Transverse colon (tissue), 4 donors: ENCODE data around the gene KRT12. TPM values are rescaled to one million over a fixed set of nuclear protein-coding genes. Genes with fewer than 3 reads are reported as not detected.

ENCODE experiments used
- DNase-seq: peaks from one replicate; pipeline ENCODE4 v3.0.0-alpha.2; 2019
- H3K27ac ChIP-seq, 4 donors: fragments of 200-600 bp; sonication (generic); 2 replicates each; pipeline ENCODE4 v1.5.1; 2016 to 2018; ENCODE audit warnings: inconsistent platforms in 4 of 4
- H3K27me3 ChIP-seq: fragments of 200-600 bp; sonication (generic); 2 replicates; pipeline ENCODE4 v1.5.1; 2017; ENCODE audit warnings: inconsistent platforms
- H3K36me3 ChIP-seq, 4 donors: fragments of 200-600 bp; sonication (generic); 2 replicates each; pipeline ENCODE4 v1.5.1; 2017 to 2019; ENCODE audit warnings: inconsistent platforms in 4 of 4
- H3K4me1 ChIP-seq, 4 donors: fragments of 200-600 bp; sonication (generic); 2 replicates each; pipeline ENCODE4 v1.5.1; 2017 to 2020; ENCODE audit warnings: inconsistent platforms in 4 of 4
- H3K4me3 ChIP-seq, 4 donors: fragments of 200-600 bp; sonication (generic); 1 replicate in 1 of 4; 2 replicates in 3 of 4; pipeline versions ENCODE4 v1.5.1 to v1.6.1; 2017 to 2019; ENCODE audit warnings: inconsistent platforms in 4 of 4
- H3K9me3 ChIP-seq, 2 donors: fragments of 200-600 bp; sonication (generic); 2 replicates each; pipeline ENCODE4 v1.5.1; 2017 to 2019; ENCODE audit warnings: inconsistent platforms in 2 of 2
- CTCF ChIP-seq, 5 experiments: fragments of 200-600 bp in 3 of 5; fragments of 450-650 bp in 2 of 5; sonication (generic) in 3 of 5; IDR thresholded peaks; 1 replicate in 2 of 5; 2 replicates in 3 of 5; pipeline ENCODE4 v1.5.1; 2016 to 2017; ENCODE audit warnings: antibody characterized with exemption in 5 of 5, inconsistent platforms in 3 of 5, mild to moderate bottlenecking in 2 of 5, moderate library complexity in 1 of 5
- EP300 ChIP-seq: sonication (generic); formaldehyde crosslinking; IDR thresholded peaks from one replicate; pipeline ENCODE4 v1.6.1; 2017; ENCODE audit warnings: antibody characterized with exemption, low read depth
- POLR2A ChIP-seq: fragments of 450-650 bp; IDR thresholded peaks from one replicate; pipeline ENCODE4 v1.6.1; 2016; ENCODE audit warnings: antibody characterized with exemption, mild to moderate bottlenecking, moderate library complexity
- POLR2AphosphoS5 ChIP-seq, 3 donors: sonication (generic); formaldehyde crosslinking; IDR thresholded peaks; one replicate each; pipeline ENCODE4 v1.6.1; 2016; ENCODE audit warnings: antibody characterized with exemption in 3 of 3
- WGBS, 2 donors: methylation state at CpG; one replicate each; pipeline ENCODE4 v1.1.5; 2018; ENCODE audit warnings: low coverage in 1 of 2; 5-methylcytosine and 5-hydroxymethylcytosine counted together
- in situ Hi-C, 4 donors: fragments of 200-750 bp; cut with MboI; loops; one replicate each; pipeline versions ENCODE4 v1.15.0 to v1.15.1; 2017; ENCODE audit warnings: low sequenced_read_pairs in 3 of 4, low pct_ligation_motif_present in 1 of 4, low pct_unique_long_range_greater_than_20kb in 1 of 4
- intact Hi-C: fragments of 100-400 bp; cut with DNase I; formaldehyde crosslinking; loops from one replicate; pipeline ENCODE4 v1.15.1; 2023; ENCODE audit warnings: low total_unique reads
- total RNA-seq, 4 donors: library from RNA; depleted of rRNA; stranded (reverse); fragments of >200 nt; gene quantifications; one replicate each; pipeline ENCODE4 v1.1.0, GENCODE V29; 2016

The KRT12 gene
- total RNA-seq, 4 donors from 2014 or later = 0.40 to 20.0 (median 3.8) TPM; not detected in 1

- in situ Hi-C loops (no loop called here), intact Hi-C loops (no loop called here)
- Histone ChIP-seq H3K27me3 (no peaks in the 10 kb centered on the region), H3K4me3 (no peak overlapping the region), H3K4me1 (no peaks in the 10 kb centered on the region), H3K9me3 (no peaks in the 10 kb centered on the region), H3K36me3 (no peaks in the 10 kb centered on the region), H3K27ac (no peak overlapping the region)
- no peak for DNase-seq
- TF ChIP-seq CTCF (IDR thresholded peaks at IDR 0.05) = no peak
- TF ChIP-seq POLR2AphosphoS5 (IDR thresholded peaks at IDR 0.05) = no peak
- no peak for TF ChIP-seq EP300
- TF ChIP-seq POLR2A = no peak
- WGBS, 2 donors = 62 to 69% methylated on average over 8 to 9 of the region's 9 CpGs
Measured at GRCh38 chr17:40895106-40895730, 28.2 kb upstream of the KRT12 start.

- Histone ChIP-seq H3K4me1 (peaks cover 0 to 8% (median 1%) of the 10 kb centered on the region in 4 donors), H3K4me3 (no peak overlapping the region), H3K9me3 (no peaks in the 10 kb centered on the region), H3K36me3 (no peaks in the 10 kb centered on the region), H3K27ac (no peak overlapping the region), H3K27me3 (peaks cover 12% of the 10 kb centered on the region)
- intact Hi-C loops = no loop called here
- WGBS, 2 donors = 62 to 72% methylated on average over 2 of the region's 2 CpGs
- no peak for TF ChIP-seq POLR2AphosphoS5 (IDR thresholded peaks at IDR 0.05)
- no peak for TF ChIP-seq CTCF (IDR thresholded peaks at IDR 0.05)
- no peak for TF ChIP-seq POLR2A
- no peak for TF ChIP-seq EP300
- in situ Hi-C loops = no loop called here
- no peak for DNase-seq
Measured at GRCh38 chr17:40888196-40888720, 21.2 kb upstream of the KRT12 start.

GRCh38 chr17:40886090-40886489, 19.1 kb upstream of the KRT12 start:
- peaks cover 12% of the 10 kb centered on the region for H3K27me3 ChIP-seq
- 40% methylated on average over 3 of the region's 3 CpGs; no CpG with 5 or more reads in 1 of the 2 donors for WGBS, 2 donors
- intact Hi-C loops (no loop called here), in situ Hi-C loops (no loop called here)
- H3K27ac ChIP-seq = peak overlapping the region; percentile 55 to 78 (median 72)
- peaks cover 0 to 8% (median 1%) of the 10 kb centered on the region in 4 donors for H3K4me1 ChIP-seq
- no peak for TF ChIP-seq EP300
- no peaks in the 10 kb centered on the region for H3K9me3 ChIP-seq
- no peaks in the 10 kb centered on the region for H3K36me3 ChIP-seq
- H3K4me3 ChIP-seq = no peak overlapping the region
- DNase-seq = no peak

- DNase-seq = peak; percentile 67
- Histone ChIP-seq H3K4me3 (peak within 1 kb of the TSS in 3 of 4 donors; percentile 17 to 46 (median 32)), H3K27ac (peak within 1 kb of the TSS; percentile 55 to 78 (median 72)), H3K27me3 (peaks cover 12% of the 10 kb centered on the region), H3K36me3 (no peaks in the 10 kb centered on the region), H3K4me1 (peaks cover 0 to 8% (median 1%) of the 10 kb centered on the region in 4 donors), H3K9me3 (no peaks in the 10 kb centered on the region)
- in situ Hi-C loops (no loop called here), intact Hi-C loops (no loop called here)
- WGBS, 2 donors = 68 to 83% methylated on average over 8 to 20 of the region's 23 CpGs
- TF ChIP-seq EP300 (no peak), POLR2A (peak; percentile 94), POLR2AphosphoS5 (IDR thresholded peaks at IDR 0.05) (peak; percentile 26 to 96 (median 93)), CTCF (IDR thresholded peaks at IDR 0.05) (peak; percentile 11 to 60 (median 36))
Measured at GRCh38 chr17:40884708-40885512, 17.9 kb upstream of the KRT12 start, which contains the start of gene KRT20. TSS of gene KRT20 (minus strand) at chr17:40885242. CDS start at chr17:40885185, 57 bp downstream.
